HepG2 (cell line): ENCODE results near the gene TSPAN31. TPM values are rescaled to one million over a fixed set of nuclear protein-coding genes. Genes with fewer than 3 reads are reported as not detected.

ENCODE experiments used
- AKNA ChIP-seq: sonication (generic); formaldehyde crosslinking; IDR thresholded peaks from 2 replicates; pipeline ENCODE4 v1.4.0; 2020; ENCODE audit warnings: missing genetic modification reagents, borderline replicate concordance
- CCDC6 ChIP-seq: sonication (generic); formaldehyde crosslinking; IDR thresholded peaks from 2 replicates; pipeline ENCODE4 v1.8.1; 2022; ENCODE audit warnings: mild to moderate bottlenecking, missing genetic modification reagents, moderate library complexity
- HES4 ChIP-seq: sonication (generic); formaldehyde crosslinking; IDR thresholded peaks from 2 replicates; pipeline ENCODE4 v1.9.0; 2021; ENCODE audit warnings: mild to moderate bottlenecking, missing genetic modification reagents, borderline replicate concordance
- KAT2B ChIP-seq: fragments of 150-350 bp; IDR thresholded peaks from 2 replicates; pipeline ENCODE4 v1.6.1; 2014; ENCODE audit warnings: low read depth, low read length, borderline replicate concordance
- NFE2L1 ChIP-seq: sonication (generic); formaldehyde crosslinking; IDR thresholded peaks from 2 replicates; pipeline ENCODE4 v1.4.0; 2020; ENCODE audit warnings: missing genetic modification reagents, mild to moderate bottlenecking, borderline replicate concordance
- NR2C2 ChIP-seq: sonication (generic); formaldehyde crosslinking; IDR thresholded peaks from 2 replicates; pipeline ENCODE4 v1.4.0; 2020; ENCODE audit warnings: missing genetic modification reagents, mild to moderate bottlenecking, moderate library complexity, borderline replicate concordance
- POGZ ChIP-seq: sonication (generic); formaldehyde crosslinking; IDR thresholded peaks from 2 replicates; pipeline ENCODE4 v1.4.0; 2020; ENCODE audit warnings: mild to moderate bottlenecking, missing genetic modification reagents
- POLR2AphosphoS5 ChIP-seq: IDR thresholded peaks from 2 replicates; pipeline ENCODE4 v1.6.1; 2012; ENCODE audit warnings: low read depth, low read length
- RBFOX2 ChIP-seq: fragments of 200-400 bp; formaldehyde crosslinking; IDR thresholded peaks from 2 replicates; pipeline ENCODE4 v1.6.1; 2017; ENCODE audit warnings: low read depth, mild to moderate bottlenecking, low read length
- RFXANK ChIP-seq: IDR thresholded peaks from 2 replicates; pipeline ENCODE4 v1.6.1; 2016
- SP2 ChIP-seq: sonication (generic); formaldehyde crosslinking; IDR thresholded peaks from 2 replicates; pipeline ENCODE4 v1.5.1; 2020; ENCODE audit warnings: mild to moderate bottlenecking, missing genetic modification reagents
- SRSF4 ChIP-seq: fragments of 200-400 bp; formaldehyde crosslinking; IDR thresholded peaks from one replicate; pipeline ENCODE4 v1.6.1; 2018; ENCODE audit warnings: mild to moderate bottlenecking, low read depth, low read length, moderate library complexity; ENCODE audit not compliant: poor library complexity, severe bottlenecking
- SSRP1 ChIP-seq: IDR thresholded peaks from 2 replicates; pipeline ENCODE4 v1.6.1; 2016; ENCODE audit warnings: control low read depth
- STAG1 ChIP-seq: sonication (generic); formaldehyde crosslinking; IDR thresholded peaks from 2 replicates; pipeline ENCODE4 v1.4.0; 2020; ENCODE audit warnings: missing genetic modification reagents
- ZNF230 ChIP-seq: sonication (generic); formaldehyde crosslinking; IDR thresholded peaks from 2 replicates; pipeline ENCODE4 v1.4.0; 2020; ENCODE audit warnings: mild to moderate bottlenecking, missing genetic modification reagents
- ZNF281 ChIP-seq: sonication (generic); formaldehyde crosslinking; IDR thresholded peaks from 2 replicates; pipeline ENCODE4 v1.4.0; 2020; ENCODE audit warnings: missing genetic modification reagents, borderline replicate concordance
- ZNF30 ChIP-seq: sonication (generic); formaldehyde crosslinking; IDR thresholded peaks from 2 replicates; pipeline ENCODE4 v1.5.0; 2020; ENCODE audit warnings: mild to moderate bottlenecking, missing genetic modification reagents
- ZNF431 ChIP-seq: sonication (generic); formaldehyde crosslinking; IDR thresholded peaks from 2 replicates; pipeline ENCODE4 v1.9.0; 2022; ENCODE audit warnings: missing genetic modification reagents, low read depth, mild to moderate bottlenecking, borderline replicate concordance
- ZNF672 ChIP-seq: sonication (generic); formaldehyde crosslinking; IDR thresholded peaks from 2 replicates; pipeline ENCODE4 v1.8.1; 2022; ENCODE audit warnings: missing genetic modification reagents
- polyA plus RNA-seq, 8 experiments: library from polyadenylated mRNA; depleted of rRNA in 3 of 8; stranded (reverse) in 7 of 8; unstranded in 1 of 8; fragments of >200 nt; fragmentation: Illumina TruSeq in 4 of 8; extraction: Trizol in 4 of 8; gene quantifications; 2 replicates each; pipeline versions ENCODE4 v1.2.1 to v1.2.3, GENCODE V29; 2011 to 2016; ENCODE audit warnings: low read depth in 4 of 8, missing spikeins in 1 of 8, mixed read lengths in 1 of 8; ENCODE audit not compliant: insufficient read depth in 1 of 8
- total RNA-seq, 5 experiments: library from RNA; depleted of rRNA; stranded (reverse); fragments of >200 nt; fragmentation: Illumina TruSeq; extraction: Trizol; gene quantifications; 2 replicates each; pipeline ENCODE4 v1.2.3, GENCODE V29; 2016; ENCODE audit warnings: low read depth in 1 of 5
- TF ChIP-seq, protein P1 (sequence below): sonication (generic); formaldehyde crosslinking; IDR thresholded peaks from 2 replicates; pipeline ENCODE4 v1.4.0; 2020; ENCODE audit warnings: mild to moderate bottlenecking, missing genetic modification reagents

The TSPAN31 gene
- total and polyA plus RNA-seq, 2 of the 13 experiments (the other 11 are each of a cell fraction or from before 2014, with no cell fraction given): 10.4 to 24.6 TPM

- TF ChIP-seq AKNA (CRISPR knock-in tag): no peak
- TF ChIP-seq NR2C2: peak; percentile 82
- no peak for TF ChIP-seq CCDC6
- TF ChIP-seq POLR2AphosphoS5: peak; percentile 63
- no peak for TF ChIP-seq HES4 (CRISPR knock-in tag)
- TF ChIP-seq ZNF431: peak; percentile 21; the same call in 1 of the 2 replicates
- no peak for TF ChIP-seq KAT2B
- TF ChIP-seq ZNF281 (CRISPR knock-in tag): no peak
- TF ChIP-seq NFE2L1 (CRISPR knock-in tag): no peak
- TF ChIP-seq, protein P1, sequence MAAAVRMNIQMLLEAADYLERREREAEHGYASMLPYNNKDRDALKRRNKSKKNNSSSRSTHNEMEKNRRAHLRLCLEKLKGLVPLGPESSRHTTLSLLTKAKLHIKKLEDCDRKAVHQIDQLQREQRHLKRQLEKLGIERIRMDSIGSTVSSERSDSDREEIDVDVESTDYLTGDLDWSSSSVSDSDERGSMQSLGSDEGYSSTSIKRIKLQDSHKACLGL (CRISPR knock-in tag): no peak
- TF ChIP-seq ZNF230 (CRISPR knock-in tag): no peak
- no peak; the same call in 1 of the 2 replicates for TF ChIP-seq POGZ (CRISPR knock-in tag)
- no peak for TF ChIP-seq SRSF4
- no peak for TF ChIP-seq SP2 (CRISPR knock-in tag)
- no peak for TF ChIP-seq ZNF30
- peak; percentile 87 for TF ChIP-seq RBFOX2
- no peak for TF ChIP-seq RFXANK (CRISPR knock-in tag)
- TF ChIP-seq SSRP1 (CRISPR knock-in tag): no peak
- no peak for TF ChIP-seq ZNF672 (CRISPR knock-in tag)
- TF ChIP-seq STAG1 (CRISPR knock-in tag): no peak
Measured at GRCh38 chr12:57755454-57756372, 10.9 kb downstream of the TSPAN31 start (continued).
